Ovary (tissue), 3 donors: ENCODE data around the gene C12orf75.

Experiments
- CTCF ChIP-seq, 3 donors: fragments of 450-650 bp in 2 of 3; fragments of 200-600 bp in 1 of 3; IDR thresholded peaks; one replicate each; pipeline versions ENCODE4 v1.5.1 to v1.8.0; 2016 to 2022; ENCODE audit warnings: antibody characterized with exemption in 3 of 3, mild to moderate bottlenecking in 1 of 3
- EP300 ChIP-seq: sonication (generic); formaldehyde crosslinking; IDR thresholded peaks from one replicate; pipeline ENCODE4 v1.6.1; 2017; ENCODE audit warnings: antibody characterized with exemption
- POLR2A ChIP-seq: fragments of 450-650 bp; IDR thresholded peaks from one replicate; pipeline ENCODE4 v1.6.1; 2017; ENCODE audit warnings: antibody characterized with exemption, mild to moderate bottlenecking, moderate library complexity
- donor health status: DM: no; HTN: no; CAD: no.

DNA sequence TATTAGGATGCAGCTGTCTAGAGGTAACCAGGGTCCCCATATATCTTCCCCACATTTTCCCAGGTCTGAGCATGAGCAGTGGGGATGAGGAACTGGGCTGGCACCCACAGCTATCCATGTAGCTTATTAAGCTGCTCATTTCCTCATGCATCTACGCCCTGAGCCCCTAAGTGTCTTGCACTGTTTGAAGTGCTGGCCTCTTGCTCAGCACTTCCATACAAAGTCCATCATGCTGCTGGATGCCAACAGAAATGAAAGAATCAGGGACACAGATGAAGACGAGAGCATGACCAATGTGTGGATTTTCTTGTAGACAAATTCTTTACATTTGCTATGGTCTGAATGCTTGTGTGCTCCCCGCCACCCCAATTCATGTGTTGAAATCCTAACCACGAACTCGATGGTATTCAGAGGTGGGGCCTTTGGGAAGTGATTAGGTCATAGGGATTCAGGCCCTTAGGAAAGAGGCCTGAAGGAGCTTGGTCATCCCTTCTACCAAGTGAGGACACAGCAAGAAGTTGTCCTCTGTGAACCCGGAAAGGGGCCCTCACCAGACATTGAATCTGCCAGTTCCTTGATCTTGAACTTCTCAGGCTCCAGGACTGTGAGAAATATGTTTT, 54.5 kb downstream of the C12orf75 start:
- TF ChIP-seq EP300: no peak
- TF ChIP-seq POLR2A: no peak
- TF ChIP-seq CTCF (IDR thresholded peaks at IDR 0.05): no peak
